Mesenchymal stem cell (in vitro differentiated cells and primary cell): ENCODE measurements around the gene IFT27.
A peak's percentile ranks its signal among the peaks of the same experiment; 100 is the strongest.

Source experiments
- DNase-seq: peaks from one replicate; pipeline ENCODE4 v3.0.0-alpha.2; 2013
- H2AFZ ChIP-seq: one replicate; pipeline ENCODE4 v1.6.1; 2013; ENCODE audit warnings: low read depth, mild to moderate bottlenecking, control low read depth, inconsistent platforms, low read length, moderate library complexity
- H2AK5ac ChIP-seq: 2 replicates; pipeline ENCODE4 v1.6.1; 2013; ENCODE audit warnings: low read length, moderate library complexity, mild to moderate bottlenecking, inconsistent platforms; ENCODE audit not compliant: severe bottlenecking
- H2BK120ac ChIP-seq: one replicate; pipeline ENCODE4 v1.6.1; 2013; ENCODE audit warnings: low read depth, mild to moderate bottlenecking, inconsistent platforms, low read length, moderate library complexity
- H2BK12ac ChIP-seq, 2 experiments: one replicate each; pipeline ENCODE4 v1.6.1; 2013; ENCODE audit warnings: inconsistent platforms in 2 of 2, low read length in 2 of 2, mild to moderate bottlenecking in 2 of 2, moderate library complexity in 2 of 2, control low read depth in 1 of 2
- H2BK15ac ChIP-seq: one replicate; pipeline ENCODE4 v1.6.1; 2013; ENCODE audit warnings: mild to moderate bottlenecking, low read depth, inconsistent platforms; ENCODE audit not compliant: poor library complexity, severe bottlenecking
- H2BK5ac ChIP-seq: 2 replicates; pipeline ENCODE4 v1.6.1; 2013; ENCODE audit warnings: low read depth, mild to moderate bottlenecking, low read length, control low read depth, inconsistent platforms; ENCODE audit not compliant: poor library complexity, severe bottlenecking
- H3K14ac ChIP-seq, 2 experiments: one replicate each; pipeline ENCODE4 v1.6.1; 2013; ENCODE audit warnings: inconsistent platforms in 2 of 2, low read length in 2 of 2, control low read depth in 1 of 2, mild to moderate bottlenecking in 1 of 2, moderate library complexity in 1 of 2
- H3K18ac ChIP-seq, 2 experiments: one replicate each; pipeline ENCODE4 v1.6.1; 2013; ENCODE audit warnings: inconsistent platforms in 2 of 2, low read length in 2 of 2, control low read depth in 1 of 2, low read depth in 1 of 2, mild to moderate bottlenecking in 1 of 2
- H3K23ac ChIP-seq, 2 experiments: one replicate each; pipeline ENCODE4 v1.6.1; 2013; ENCODE audit warnings: inconsistent platforms in 2 of 2, low read length in 2 of 2, mild to moderate bottlenecking in 2 of 2, moderate library complexity in 2 of 2, control low read depth in 1 of 2
- H3K27ac ChIP-seq: 2 replicates; pipeline ENCODE4 v1.5.1; 2013; ENCODE audit warnings: mild to moderate bottlenecking, moderate library complexity, low read length, control low read depth, inconsistent platforms; ENCODE audit not compliant: poor library complexity, severe bottlenecking
- H3K27me3 ChIP-seq, 2 experiments: 2 replicates each; pipeline versions ENCODE4 v1.6.1 to v1.7.0; 2013; ENCODE audit warnings: low read length in 2 of 2, mild to moderate bottlenecking in 2 of 2, moderate library complexity in 2 of 2, control low read depth in 1 of 2, inconsistent platforms in 1 of 2; ENCODE audit not compliant: control insufficient read depth in 1 of 2, insufficient read depth in 1 of 2
- H3K36me3 ChIP-seq, 2 experiments: 2 replicates each; pipeline versions ENCODE4 v1.6.1 to v1.7.0; 2013; ENCODE audit warnings: low read length in 2 of 2, control low read depth in 1 of 2, inconsistent platforms in 1 of 2, low read depth in 1 of 2, mild to moderate bottlenecking in 1 of 2; ENCODE audit not compliant: insufficient read depth in 2 of 2, control insufficient read depth in 1 of 2
- H3K4ac ChIP-seq, 2 experiments: one replicate each; pipeline ENCODE4 v1.6.1; 2013; ENCODE audit warnings: inconsistent platforms in 2 of 2, low read length in 2 of 2, mild to moderate bottlenecking in 2 of 2, moderate library complexity in 2 of 2, control low read depth in 1 of 2, low read depth in 1 of 2
- H3K4me1 ChIP-seq: 2 replicates; pipeline ENCODE4 v1.6.1; 2013; ENCODE audit warnings: low read depth, low read length, control low read depth; ENCODE audit not compliant: control insufficient read depth, insufficient read depth
- H3K4me2 ChIP-seq: 2 replicates; pipeline ENCODE4 v1.6.1; 2013; ENCODE audit warnings: low read length, mild to moderate bottlenecking, inconsistent platforms; ENCODE audit not compliant: poor library complexity, severe bottlenecking
- H3K4me3 ChIP-seq, 2 experiments: 2 replicates each; pipeline versions ENCODE4 v1.5.1 to v1.7.0; 2013; ENCODE audit warnings: low read length in 2 of 2, mild to moderate bottlenecking in 2 of 2, control low read depth in 1 of 2, low read depth in 1 of 2; ENCODE audit not compliant: insufficient read depth in 1 of 2
- H3K79me1 ChIP-seq: replicated peaks from 2 replicates; pipeline ENCODE4 v1.6.1; 2013; ENCODE audit warnings: mild to moderate bottlenecking, control low read depth, low read length, inconsistent platforms; ENCODE audit not compliant: poor library complexity, severe bottlenecking
- H3K9ac ChIP-seq: 2 replicates; pipeline ENCODE4 v1.7.0; 2013; ENCODE audit warnings: mild to moderate bottlenecking, low read length, moderate library complexity
- H3K9me3 ChIP-seq: 2 replicates; pipeline ENCODE4 v1.7.0; 2013; ENCODE audit warnings: mild to moderate bottlenecking, low read length; ENCODE audit not compliant: control insufficient read depth
- H4K8ac ChIP-seq: one replicate; pipeline ENCODE4 v1.6.1; 2013; ENCODE audit warnings: inconsistent platforms, mild to moderate bottlenecking, low read length, moderate library complexity
- H4K91ac ChIP-seq: one replicate; pipeline ENCODE4 v1.6.1; 2013; ENCODE audit warnings: mild to moderate bottlenecking, low read length, inconsistent platforms
- WGBS: methylation state at CpG from one replicate; pipeline ENCODE4 v1.1.7; 2013; ENCODE audit warnings: mixed read lengths; 5-methylcytosine and 5-hydroxymethylcytosine counted together

Gene IFT27

GRCh38 chr22:36730176-36730858 lies 45.6 kb downstream of the IFT27 start:
- Histone ChIP-seq H2BK120ac (no peak overlapping the region), H3K9me3 (no peaks in the 10 kb centered on the region), H4K8ac (no peak overlapping the region), H3K79me1 (no peaks in the 10 kb centered on the region), H4K91ac (no peak overlapping the region), H3K18ac (no peak overlapping the region), H3K14ac (peak overlapping the region in 1 of 2 experiments; percentile 26), H3K36me3 (no peaks in the 10 kb centered on the region), H2AK5ac (no peak overlapping the region), H3K27ac (no peak overlapping the region), H2BK5ac (no peak overlapping the region), H3K4ac (no peak overlapping the region), H2BK15ac (no peak overlapping the region), H3K9ac (no peak overlapping the region), H2AFZ (no peak overlapping the region), H3K23ac (no peak overlapping the region), H3K4me2 (no peak overlapping the region), H3K4me1 (no peaks in the 10 kb centered on the region), H3K27me3 (peaks cover 9 to 69% of the 10 kb centered on the region in 2 experiments), H3K4me3 (no peak overlapping the region), H2BK12ac (no peak overlapping the region)
- 91% methylated on average over 19 of the region's 19 CpGs for WGBS
- DNase-seq: no peak

- H2AFZ ChIP-seq: no peak overlapping the region
These were observed 46.6 kb downstream of the IFT27 start for GRCh38 chr22:36729321-36729720.

GRCh38 chr22:36728505-36728904 lies 47.4 kb downstream of the IFT27 start:
- Histone ChIP-seq H2BK15ac (no peak overlapping the region), H3K14ac (no peak overlapping the region), H3K9me3 (no peaks in the 10 kb centered on the region), H4K91ac (no peak overlapping the region), H3K23ac (no peak overlapping the region), H3K4me1 (no peaks in the 10 kb centered on the region), H2BK12ac (no peak overlapping the region), H3K9ac (no peak overlapping the region), H3K36me3 (no peaks in the 10 kb centered on the region), H3K79me1 (no peaks in the 10 kb centered on the region), H2BK5ac (no peak overlapping the region), H2AK5ac (no peak overlapping the region), H2AFZ (no peak overlapping the region), H3K18ac (no peak overlapping the region), H3K27me3 (peaks cover 18 to 79% of the 10 kb centered on the region in 2 experiments), H4K8ac (no peak overlapping the region), H2BK120ac (no peak overlapping the region), H3K4me3 (no peak overlapping the region), H3K27ac (no peak overlapping the region), H3K4me2 (no peak overlapping the region), H3K4ac (no peak overlapping the region)
- whole genome bisulfite sequencing: 76% methylated on average over 3 of the region's 5 CpGs
- DNase-seq: no peak

More at GRCh38 chr22:36729321-36729720, 46.6 kb downstream of the IFT27 start:
- no peak overlapping the region for H2BK12ac ChIP-seq
- H2AK5ac ChIP-seq: no peak overlapping the region
- no peak overlapping the region for H3K4me3 ChIP-seq
- no peak overlapping the region for H3K14ac ChIP-seq
- no peak overlapping the region for H2BK120ac ChIP-seq
- H3K4me1 ChIP-seq: no peaks in the 10 kb centered on the region
- peaks cover 14 to 76% of the 10 kb centered on the region in 2 experiments for H3K27me3 ChIP-seq
- H3K4ac ChIP-seq: no peak overlapping the region
- H3K9me3 ChIP-seq: no peaks in the 10 kb centered on the region
- H4K91ac ChIP-seq: no peak overlapping the region
- H2BK15ac ChIP-seq: no peak overlapping the region
- no peak overlapping the region for H3K23ac ChIP-seq
- no peak overlapping the region for H3K18ac ChIP-seq
- no peaks in the 10 kb centered on the region for H3K36me3 ChIP-seq
- no peak overlapping the region for H3K27ac ChIP-seq
- H4K8ac ChIP-seq: no peak overlapping the region
- no peak overlapping the region for H2BK5ac ChIP-seq
- H3K79me1 ChIP-seq: no peaks in the 10 kb centered on the region
- no peak overlapping the region for H3K4me2 ChIP-seq
- DNase-seq: no peak
- 79% methylated on average over 6 of the region's 7 CpGs for WGBS
- no peak overlapping the region for H3K9ac ChIP-seq

- Histone ChIP-seq H2BK12ac (no peak overlapping the region), H3K4me2 (no peak overlapping the region), H3K4me1 (no peaks in the 10 kb centered on the region), H3K9me3 (no peaks in the 10 kb centered on the region), H2BK5ac (no peak overlapping the region), H3K4me3 (no peak overlapping the region), H2AFZ (no peak overlapping the region), H3K27me3 (peaks cover 18 to 77% of the 10 kb centered on the region in 2 experiments), H3K79me1 (no peaks in the 10 kb centered on the region), H4K91ac (peak overlapping the region; percentile 6), H4K8ac (no peak overlapping the region), H3K18ac (no peak overlapping the region), H3K36me3 (no peaks in the 10 kb centered on the region), H3K9ac (no peak overlapping the region), H3K27ac (no peak overlapping the region), H3K14ac (no peak overlapping the region), H2BK120ac (no peak overlapping the region), H3K4ac (no peak overlapping the region), H2BK15ac (no peak overlapping the region), H2AK5ac (no peak overlapping the region), H3K23ac (no peak overlapping the region)
- WGBS: 80% methylated on average over 8 of the region's 8 CpGs
- DNase-seq: no peak
These were observed 47.9 kb downstream of the IFT27 start for GRCh38 chr22:36727927-36728488.
